GM19372 (cell line): ENCODE results near the gene TC2N.
"Not testable (repeated sequence)": the region's sequence is repeated elsewhere in the genome, so short reads cannot be mapped to it uniquely, and the experiment has no call there.

ENCODE experiments used
- ATAC-seq: cut with Tn5 transposase; IDR thresholded peaks from one replicate; pipeline ENCODE4 v1.9.1; 2021; ENCODE audit warnings: mild to moderate bottlenecking, low read depth, moderate library complexity; ENCODE audit not compliant: unreplicated experiment

TC2N gene

DNA sequence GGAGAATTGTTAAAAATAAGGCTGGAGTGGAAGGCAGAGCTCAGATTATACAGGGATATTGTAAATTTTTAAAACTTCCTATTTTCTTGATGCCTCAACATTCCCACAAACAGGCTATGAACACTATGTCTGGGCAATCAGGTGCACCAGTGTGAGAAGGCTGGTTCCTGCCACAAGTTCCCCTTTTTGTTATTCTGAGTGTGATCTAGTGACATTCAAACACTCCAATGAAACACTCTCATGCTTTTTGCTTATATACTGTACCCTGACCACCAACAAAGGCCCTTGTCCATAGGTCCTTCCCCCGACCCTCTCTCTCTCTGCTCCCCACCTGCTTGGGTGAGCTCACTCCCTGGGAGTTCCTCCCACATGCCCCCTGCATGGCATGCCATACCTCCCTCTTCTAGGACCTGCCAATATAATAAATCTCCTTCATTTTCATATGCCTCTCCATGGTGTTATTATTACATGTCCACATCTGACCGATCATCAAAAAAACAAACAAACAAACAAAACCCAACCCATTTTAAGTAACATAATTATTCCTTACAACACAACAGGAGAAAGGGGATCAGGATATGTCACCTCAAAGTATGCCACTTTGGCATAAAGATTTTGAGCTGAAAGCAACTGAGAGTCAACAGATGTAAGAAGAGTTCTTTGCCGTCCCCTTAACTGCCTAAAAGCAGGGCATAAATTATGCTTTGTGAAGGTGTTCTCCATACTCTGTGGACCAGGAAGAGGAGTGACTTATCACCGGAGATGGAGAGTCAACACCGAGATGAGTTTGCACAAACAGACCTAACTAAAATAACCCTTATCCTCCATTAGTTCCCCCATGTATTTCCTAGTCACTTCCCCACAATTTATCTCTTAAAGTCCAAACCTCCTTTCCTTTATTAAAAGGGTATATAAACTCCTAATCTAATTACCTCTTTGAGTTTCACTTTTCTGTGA is 92.9 kb downstream of the TC2N start:
- no peak for ATAC-seq

DNA sequence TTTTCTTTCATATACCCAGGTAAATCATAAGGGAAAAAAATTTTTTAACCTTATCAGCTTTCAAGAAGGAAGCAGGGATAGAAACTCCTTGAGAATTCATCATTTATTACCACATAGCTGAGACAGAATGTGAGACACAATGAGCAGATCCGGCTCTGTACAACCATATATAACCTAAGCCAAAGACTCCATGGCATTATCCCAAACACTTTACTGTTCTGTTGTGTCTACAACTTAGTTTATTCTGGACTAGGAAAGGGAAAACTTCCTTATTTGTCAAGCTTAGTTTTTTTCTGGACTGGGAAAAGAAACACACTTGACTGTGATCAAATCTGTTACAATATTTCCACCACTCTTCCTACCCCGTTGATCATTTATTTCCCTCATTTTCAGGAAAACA is 97.2 kb downstream of the TC2N start:
- no peak for ATAC-seq

DNA sequence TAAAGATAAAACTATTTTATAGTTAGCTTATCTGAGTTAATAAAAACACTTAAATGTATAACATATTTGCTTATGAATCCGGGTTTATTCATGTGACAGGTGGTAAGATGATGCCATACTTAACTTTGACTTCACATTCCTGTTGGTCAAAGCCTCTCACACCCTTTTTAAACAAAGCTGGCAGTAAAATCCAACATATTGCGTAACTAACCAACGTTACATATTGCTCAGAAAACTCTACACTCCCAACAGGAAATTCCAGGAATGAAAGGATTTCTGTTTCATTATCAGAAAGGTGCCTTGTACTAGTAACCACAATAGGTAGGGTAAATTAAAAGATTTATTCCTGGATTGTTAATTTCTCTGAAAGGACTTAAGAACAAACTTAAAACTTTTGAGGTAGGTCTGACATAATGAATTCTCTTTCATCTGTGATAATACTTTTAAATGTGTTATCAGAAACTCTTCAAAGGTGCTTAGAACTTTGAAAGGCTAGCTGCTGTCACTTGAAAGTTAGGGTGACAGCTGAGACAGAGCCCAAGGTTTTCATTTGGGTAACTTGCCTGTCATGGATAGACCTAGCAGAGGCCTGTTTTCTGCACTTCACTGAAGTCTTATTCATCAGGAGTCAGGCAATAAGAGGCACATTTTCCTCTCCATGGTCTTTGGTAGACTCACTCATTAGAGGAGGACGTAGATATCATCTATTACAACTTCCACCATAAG is 111.6 kb downstream of the TC2N start:
- no peak for ATAC-seq

DNA sequence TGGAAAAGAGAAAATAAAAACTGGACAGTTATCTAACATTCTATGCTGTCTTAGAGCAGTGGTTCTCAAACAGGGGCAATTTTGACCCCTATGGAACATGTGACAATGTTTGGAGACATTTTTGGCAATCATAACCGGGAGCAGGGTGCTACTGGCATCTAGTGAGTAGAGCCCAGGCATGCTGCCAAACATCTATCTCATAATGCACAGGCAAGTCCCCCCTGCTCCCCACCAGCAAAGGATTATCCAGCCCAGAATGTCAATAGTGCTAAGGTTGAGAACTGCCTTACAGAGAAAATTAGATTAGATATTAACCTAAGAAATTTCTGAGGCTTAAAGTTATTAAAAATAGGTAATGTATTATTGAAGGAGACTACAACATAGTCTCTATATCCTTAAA is 112.5 kb downstream of the TC2N start:
- no peak for ATAC-seq

DNA sequence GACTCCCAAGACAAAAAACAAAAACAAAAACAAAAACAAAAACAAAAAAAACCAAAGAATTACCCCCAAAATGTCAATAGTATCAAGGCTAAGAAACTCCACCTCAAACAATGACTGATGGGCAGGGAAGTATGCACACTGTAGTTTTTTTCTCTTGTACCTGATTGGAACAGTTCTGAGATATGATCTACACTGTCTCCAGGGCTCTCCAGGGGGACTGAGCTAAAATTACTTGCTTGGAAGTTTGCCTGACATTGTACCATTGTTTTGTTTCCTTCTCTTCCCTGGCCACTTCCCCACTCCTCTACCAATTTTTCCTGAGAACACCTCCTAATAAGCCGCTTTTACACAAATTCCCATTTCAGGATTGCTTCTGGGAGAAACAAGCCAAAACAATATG is 113.2 kb downstream of the TC2N start:
- no peak for ATAC-seq

DNA sequence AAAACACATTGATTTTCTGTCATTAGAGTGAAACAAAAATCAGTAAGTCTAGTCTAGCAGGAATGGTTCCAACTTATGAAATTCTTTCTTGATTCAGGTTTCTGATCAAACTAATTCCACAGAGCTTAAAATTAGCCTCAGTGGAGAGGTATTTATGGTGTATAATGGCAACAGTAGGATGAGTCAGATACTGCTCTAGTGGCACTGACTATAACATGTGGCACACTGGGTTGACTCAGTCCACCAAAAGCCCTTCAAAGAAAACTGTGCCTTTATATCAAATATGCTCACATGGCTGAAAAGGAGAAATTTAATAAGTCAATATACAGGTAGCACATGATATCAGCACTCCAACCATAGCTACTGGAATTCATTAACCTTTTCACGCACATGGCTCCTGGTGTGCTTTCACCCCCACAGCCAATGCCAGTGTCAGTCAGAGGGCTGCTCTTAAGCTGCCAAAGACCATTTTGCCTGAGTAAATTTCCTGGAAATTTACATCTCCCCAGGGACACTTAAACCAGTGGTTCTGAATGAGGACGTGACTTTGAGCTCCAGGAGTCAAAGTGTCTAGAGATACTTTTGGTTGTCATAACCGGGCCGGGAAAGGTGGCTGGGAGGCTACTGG is 113.7 kb downstream of the TC2N start:
- no peak for ATAC-seq

DNA sequence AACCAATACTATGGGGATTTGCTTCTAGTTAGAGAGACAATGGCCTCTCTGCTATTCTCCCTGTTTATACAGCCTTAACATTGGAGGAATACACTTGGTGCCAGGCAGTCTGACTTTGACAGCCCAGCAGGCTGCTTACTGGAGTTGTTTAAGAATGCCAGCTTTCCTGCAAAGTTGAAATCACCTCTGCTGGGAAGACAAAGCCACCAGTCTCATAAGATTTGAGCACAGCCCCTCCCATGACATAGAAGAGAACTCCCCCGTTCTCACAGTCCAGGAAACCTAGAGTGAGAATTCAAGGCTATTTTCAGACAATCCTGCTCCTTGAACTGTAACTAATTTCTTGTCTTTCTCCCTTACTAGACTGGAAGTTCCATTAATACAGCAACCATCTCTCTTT is 114.4 kb downstream of the TC2N start:
- ATAC-seq: no peak

DNA sequence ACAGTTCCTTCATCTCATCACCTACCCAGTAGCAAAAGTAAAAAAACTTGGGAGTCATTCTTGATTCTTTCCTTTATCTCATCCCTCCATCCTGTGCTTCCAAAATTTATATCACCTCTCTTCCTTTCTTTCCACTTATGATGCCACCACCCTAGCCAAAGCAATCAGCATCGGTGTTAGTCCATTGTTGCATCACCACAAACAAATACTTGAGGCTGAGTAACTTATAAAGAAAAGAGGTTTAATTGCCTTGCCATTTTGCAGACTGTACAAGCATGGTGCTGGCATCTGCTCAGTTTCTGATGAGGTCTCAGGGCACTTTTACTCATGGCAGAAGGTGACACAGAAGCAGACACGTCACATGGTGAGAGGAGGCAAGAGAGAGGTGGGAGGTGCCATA is 115.6 kb downstream of the TC2N start:
- ATAC-seq: no peak

DNA sequence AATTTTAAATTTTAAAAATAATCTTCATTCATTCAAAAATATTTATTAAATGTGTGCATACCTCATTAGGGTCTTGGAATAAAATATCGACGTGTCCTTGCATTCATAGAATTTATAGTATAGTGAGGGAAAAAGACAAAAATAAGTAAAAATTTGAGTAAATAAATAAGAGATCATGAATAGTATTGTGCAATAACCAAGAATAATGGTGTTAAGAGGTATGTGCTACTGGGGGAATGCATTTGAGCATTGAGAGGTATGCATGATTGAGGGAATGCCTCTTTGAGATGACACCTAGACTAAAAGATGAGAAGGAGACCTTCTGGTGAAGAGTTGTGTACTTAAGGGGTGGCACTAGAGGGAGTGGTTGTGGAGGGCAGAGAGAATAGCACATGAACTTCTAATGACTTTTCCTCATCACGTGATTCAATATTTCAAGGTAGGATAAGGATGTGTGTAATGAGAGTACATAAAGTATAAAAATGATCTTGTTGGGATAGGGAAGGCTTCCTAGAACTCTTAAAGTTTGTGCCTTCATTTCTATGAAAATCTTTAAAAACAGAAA is 116.6 kb downstream of the TC2N start:
- ATAC-seq: no peak

DNA sequence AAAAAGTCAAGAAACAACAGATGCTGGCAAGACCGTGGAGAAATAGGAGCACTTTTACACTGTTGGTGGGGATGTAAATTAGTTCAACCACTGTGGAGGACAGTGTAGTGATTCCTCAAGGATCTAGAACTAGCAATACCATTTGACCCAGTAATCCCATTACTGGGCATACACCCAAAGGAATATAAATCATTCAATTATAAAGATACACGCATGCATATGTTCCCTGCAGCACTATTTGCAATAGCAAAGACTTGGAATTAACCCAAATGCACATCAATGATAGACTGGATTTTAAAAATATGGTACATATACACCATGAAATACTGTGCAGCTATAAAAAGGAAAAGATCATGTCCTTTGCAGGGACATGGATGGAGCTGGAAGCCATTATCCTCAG is 117.5 kb downstream of the TC2N start:
- no peak for ATAC-seq

DNA sequence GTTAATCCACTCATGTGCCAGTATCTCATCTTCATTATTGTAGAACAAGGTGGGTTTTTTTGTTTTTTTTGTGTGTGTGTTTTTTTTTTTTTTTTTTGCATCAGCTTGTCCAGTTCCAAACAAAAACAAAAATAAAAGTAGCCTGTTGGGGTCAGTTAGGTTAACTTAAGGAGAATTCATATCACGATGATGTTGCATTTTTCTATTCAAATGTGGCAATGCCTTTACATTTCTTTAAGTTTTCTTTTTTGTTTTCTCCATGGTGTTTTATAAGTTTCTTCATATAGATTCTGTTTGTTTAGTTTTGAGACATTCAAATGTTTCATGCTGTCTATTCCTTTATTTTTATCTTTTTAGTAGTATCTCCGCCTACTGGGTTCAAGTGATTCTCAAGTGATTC is 119.3 kb downstream of the TC2N start:
- ATAC-seq: no peak

DNA sequence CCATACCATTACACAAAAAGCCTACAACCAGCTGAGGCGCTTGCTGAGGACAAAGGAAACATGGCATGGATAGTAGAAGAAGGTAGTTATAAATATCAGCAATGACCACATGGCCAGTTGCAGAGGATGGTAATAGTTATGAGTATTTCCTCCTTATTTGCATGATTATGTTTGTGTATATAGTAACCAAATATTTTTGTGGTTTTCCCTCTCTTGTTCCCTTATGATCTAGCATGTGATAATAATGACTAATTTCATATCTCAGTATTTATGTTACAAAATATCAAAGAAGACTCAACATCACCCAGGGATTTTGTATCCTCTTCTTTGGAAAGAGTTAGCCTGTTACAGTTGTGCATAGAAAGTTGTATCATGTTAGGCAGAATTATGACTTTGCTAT is 122.0 kb downstream of the TC2N start:
- no peak for ATAC-seq

DNA sequence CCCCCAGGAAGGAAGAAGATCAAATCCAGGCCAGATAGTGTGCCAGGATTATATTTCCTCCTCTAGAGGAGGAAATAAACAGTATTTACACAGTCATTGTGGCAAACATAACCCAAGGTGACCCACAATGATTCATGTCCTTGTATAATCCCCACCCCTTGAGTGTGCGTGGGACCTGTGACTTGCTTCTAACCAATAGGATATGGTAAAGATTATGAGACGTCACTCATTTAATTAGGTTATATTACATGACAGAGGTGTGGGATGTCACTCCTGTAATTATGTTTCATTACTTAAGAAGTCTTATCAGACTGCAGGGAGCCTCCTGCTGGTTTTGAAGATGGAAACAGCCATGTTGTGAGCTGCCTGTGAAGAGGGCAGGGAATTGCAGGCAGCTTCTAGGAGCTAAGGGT is 123.3 kb downstream of the TC2N start:
- ATAC-seq: no peak

DNA sequence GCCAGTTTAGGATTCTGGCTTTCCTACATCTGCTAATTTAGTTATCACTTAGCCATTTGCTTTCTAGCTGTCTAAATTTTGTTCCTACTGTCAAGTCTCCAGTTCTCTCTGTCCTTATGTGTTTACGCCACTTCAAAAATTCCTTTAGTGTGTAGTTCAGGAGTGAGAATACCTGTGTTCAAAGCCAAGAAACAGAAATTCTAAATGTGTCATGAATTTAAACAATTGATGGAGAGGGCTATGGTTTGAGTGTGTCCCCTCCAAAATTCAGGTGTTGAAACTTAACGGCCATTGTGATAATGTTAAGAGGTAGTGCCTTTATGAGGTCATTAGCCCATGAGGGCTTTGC is 124.1 kb downstream of the TC2N start:
- no peak for ATAC-seq

DNA sequence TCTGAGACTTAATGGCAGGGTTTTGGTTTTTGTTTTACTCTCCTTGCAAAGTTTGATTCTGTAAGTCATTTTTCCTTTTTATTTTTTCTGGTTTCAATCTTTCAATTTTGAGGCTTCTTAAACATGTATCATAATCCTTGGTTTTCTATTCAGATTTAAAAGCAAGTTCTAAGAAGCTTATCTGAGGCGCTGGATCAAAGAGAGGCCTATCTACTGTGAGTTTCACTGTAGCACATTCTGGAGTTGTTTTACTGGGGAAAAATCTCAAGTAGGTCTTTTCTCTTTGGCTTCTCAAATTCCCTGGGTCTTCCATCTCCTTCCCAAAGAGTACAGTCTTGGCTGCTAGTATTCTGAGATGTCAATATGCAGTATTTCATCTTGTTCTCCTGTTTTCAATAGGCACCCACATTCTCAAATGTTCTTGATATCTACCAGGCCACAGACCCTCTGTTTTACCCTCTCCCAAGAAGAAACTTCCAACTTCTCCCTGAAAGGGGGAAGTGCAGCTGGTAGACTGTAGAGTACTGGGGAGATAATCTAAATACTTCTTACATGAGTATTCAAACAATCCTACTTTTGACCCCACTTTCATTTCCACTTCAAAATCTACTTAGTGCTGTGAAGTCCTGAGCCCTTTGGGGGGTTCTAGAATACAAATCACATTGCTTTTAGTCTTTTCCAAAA is 124.6 kb downstream of the TC2N start:
- ATAC-seq: no peak

DNA sequence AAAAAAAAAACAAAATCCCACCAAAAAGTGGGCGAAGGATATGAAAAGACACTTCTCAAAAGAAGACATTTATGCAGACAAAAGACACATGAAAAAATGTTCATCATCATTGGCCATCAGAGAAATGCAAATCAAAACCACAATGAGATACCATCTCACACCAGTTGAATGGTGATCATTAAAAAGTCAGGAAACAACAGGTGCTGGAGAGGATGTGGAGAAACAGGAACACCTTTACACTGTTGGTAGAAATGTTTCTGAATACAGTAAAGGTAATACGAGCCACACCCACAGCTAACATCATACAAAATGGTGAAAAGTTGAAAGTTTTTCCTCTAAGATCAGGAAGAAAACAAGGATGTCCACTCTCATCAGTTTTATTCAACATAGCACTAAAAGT is 127.5 kb downstream of the TC2N start:
- not testable (repeated sequence) for ATAC-seq

DNA sequence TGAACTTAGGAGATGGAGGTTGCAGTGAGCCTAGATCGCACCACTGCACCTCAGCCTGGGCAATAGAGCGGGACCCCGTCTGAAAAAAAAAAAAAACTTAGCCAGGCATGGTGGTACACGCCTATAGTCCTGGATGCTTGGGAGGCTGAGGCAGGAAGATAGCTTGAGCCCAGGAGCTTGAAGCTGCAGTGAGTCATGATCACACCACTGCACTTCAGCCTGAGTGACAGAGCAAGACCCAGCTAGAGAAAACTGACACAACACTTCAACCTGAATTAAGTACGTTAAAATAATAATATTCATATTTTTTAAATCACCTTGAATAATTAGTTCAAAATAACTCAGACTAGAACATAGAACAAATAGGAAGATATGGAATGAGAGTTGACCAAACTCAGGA is 129.7 kb downstream of the TC2N start:
- ATAC-seq: no peak

DNA sequence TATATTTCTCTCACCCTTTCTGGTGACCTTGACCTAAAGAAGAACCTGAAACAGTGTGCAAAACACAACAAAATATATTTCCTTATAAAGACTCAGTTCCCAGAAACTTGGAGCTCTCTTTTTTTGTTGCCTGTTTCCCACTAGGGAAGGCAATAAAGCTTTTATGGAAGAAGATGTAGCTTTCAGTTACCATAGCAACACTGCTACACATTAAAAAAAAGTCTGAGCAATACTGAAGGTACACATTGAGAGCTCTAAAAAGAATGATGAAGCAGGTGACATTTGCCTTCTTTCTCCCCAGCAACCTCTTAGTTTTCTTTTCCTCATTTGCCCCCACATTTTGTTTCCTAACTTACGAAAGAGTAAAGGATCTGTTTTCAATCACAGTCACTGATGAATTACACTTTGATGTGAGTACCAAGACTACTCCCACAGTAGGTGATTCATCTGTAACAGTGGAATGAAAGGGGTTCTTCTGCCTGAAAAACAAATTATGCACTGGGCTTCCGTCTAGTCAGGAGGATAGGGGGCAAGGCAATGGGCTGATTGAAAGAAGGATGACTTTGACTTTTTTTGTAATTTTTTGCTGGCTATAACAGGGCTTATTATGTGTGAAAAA is 134.4 kb downstream of the TC2N start:
- no peak for ATAC-seq

DNA sequence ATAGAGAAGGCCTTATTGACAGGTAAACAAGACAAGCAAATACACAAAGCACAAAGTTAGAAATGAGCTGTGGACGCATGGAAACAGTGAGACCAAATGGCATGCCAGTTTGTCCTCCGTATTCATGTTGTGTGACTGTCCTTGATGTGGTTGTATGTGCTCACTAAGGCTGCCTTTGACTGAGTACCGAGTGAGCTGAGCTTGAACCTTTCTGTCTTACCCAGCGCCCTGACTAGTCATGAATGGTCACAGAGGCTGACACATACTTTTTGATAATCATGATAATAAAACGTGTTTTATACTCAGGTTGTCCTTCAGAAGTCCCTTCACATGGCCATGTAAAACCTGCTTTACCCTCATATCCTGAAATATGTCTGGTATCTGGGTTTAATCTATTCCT is 134.9 kb downstream of the TC2N start:
- ATAC-seq: no peak

DNA sequence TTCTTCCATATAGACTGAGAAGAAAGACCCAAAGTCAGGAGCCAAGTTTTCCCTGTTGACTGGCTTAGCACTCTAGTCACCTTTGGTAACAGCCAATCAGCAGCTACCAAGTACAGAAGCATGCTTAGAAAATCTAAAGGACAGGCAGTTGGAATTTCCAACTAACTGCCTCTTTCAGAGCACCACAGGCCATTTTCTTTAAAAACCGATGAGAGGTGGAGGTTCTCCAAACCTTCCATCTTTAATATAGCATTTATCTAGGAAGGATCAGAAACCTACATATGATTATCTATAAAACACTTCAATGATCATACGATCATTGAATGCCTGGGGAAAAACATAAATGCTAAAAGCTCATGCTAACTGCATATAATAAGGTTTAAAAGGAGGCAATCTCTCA is 135.3 kb downstream of the TC2N start, which contains the start of gene CATSPERB:
CATSPERB (minus strand) TSS at position 101 of the 400 bp plus-strand sequence. CDS start 2,607 bp downstream, outside the sequence.
- no peak for ATAC-seq
